ENCODE data around the gene BPIFB6.

Gene BPIFB6

DNA sequence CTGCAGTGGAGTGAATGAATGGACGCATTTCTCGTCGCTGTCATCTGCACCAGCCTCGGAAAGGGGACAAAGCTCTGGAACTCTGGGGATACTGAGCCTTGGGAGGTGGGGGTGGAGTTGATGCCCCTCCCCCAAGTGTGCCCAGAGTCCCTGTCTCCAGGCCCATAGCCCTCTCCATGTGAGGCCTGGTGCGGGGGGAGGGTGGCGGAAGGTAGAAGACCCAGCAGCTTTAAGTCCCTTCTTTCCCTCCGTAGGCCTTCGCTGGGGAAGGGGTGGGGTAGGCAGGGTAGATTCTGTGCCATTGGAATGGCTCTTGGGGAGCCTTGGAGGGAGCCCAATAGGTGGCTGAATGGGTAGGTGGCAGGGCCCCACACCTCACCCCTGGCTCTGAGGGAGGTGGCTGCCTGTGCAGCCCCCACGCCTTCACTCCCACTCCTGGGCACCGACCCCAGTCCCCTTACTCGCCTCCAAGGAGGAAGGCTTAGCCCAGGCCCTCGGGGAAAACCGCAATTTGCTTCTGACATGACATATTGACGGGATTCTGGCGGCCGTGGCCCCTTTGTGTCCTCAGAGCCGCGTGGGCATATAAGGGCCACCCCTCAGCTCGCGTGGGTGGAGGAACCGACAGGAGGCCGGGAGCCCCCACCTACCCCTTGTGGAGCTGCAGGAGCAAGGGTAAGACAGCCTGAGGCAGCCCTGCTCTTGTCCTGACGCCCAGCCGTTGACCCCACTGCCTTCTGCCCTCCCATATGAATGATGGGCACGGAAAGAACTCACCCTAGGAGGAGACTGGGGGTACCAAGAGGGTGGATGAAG, 22.1 kb downstream of the BPIFB6 start, which contains the start of gene BPIFB3:
Gene BPIFB3, plus strand, starts transcription at position 613 of the 816 bp plus-strand sequence. CDS start 1,533 bp downstream, outside the sequence.
- TF ChIP-seq, protein P1, sequence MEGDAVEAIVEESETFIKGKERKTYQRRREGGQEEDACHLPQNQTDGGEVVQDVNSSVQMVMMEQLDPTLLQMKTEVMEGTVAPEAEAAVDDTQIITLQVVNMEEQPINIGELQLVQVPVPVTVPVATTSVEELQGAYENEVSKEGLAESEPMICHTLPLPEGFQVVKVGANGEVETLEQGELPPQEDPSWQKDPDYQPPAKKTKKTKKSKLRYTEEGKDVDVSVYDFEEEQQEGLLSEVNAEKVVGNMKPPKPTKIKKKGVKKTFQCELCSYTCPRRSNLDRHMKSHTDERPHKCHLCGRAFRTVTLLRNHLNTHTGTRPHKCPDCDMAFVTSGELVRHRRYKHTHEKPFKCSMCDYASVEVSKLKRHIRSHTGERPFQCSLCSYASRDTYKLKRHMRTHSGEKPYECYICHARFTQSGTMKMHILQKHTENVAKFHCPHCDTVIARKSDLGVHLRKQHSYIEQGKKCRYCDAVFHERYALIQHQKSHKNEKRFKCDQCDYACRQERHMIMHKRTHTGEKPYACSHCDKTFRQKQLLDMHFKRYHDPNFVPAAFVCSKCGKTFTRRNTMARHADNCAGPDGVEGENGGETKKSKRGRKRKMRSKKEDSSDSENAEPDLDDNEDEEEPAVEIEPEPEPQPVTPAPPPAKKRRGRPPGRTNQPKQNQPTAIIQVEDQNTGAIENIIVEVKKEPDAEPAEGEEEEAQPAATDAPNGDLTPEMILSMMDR (IDR thresholded peaks at IDR 0.05) = no peak
- no peaks in the 10 kb centered on the region for H3K36me3 ChIP-seq
- H3K27ac ChIP-seq = no peak within 1 kb of the TSS
- peaks cover 0 to 23% of the 10 kb centered on the region in 2 donors for H3K27me3 ChIP-seq
- H3K4me3 ChIP-seq = no peak within 1 kb of the TSS
- DNase-seq = no peak
- H3K9me3 ChIP-seq = no peaks in the 10 kb centered on the region
- intact Hi-C loops (cut with DNase I; ENCODE audit: low total_unique reads) = no loop called here
- no peaks in the 10 kb centered on the region for H3K4me1 ChIP-seq

DNA sequence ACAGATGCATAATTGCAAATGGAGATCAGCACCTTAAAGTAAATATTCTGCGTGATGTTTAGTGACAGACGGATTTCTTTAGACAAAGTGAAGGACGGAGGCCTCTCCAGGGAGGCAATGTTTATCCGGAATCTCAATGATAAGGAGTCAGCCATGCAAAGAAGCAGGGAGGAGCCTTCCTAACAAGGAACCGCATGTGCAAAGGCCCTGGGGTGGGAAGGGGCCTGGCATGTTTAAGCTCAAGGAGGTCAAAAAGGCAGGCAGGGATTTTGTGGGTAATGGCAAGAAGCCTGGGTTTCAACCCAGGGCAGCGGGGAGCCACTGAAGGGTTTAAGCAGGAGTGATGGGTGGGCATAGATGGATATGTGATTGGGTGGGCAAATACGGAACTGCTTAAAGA, 22.9 kb downstream of the BPIFB6 start:
- Histone ChIP-seq H3K4me1 (no peaks in the 10 kb centered on the region), H3K4me3 (no peak overlapping the region), H3K27ac (no peak overlapping the region), H3K36me3 (no peaks in the 10 kb centered on the region), H3K9me3 (no peaks in the 10 kb centered on the region), H3K27me3 (peaks cover 0 to 23% of the 10 kb centered on the region in 2 donors)
- no peak for DNase-seq
- intact Hi-C loops (cut with DNase I; ENCODE audit: low total_unique reads) = no loop called here
- TF ChIP-seq, protein P1 (IDR thresholded peaks at IDR 0.05) = no peak

DNA sequence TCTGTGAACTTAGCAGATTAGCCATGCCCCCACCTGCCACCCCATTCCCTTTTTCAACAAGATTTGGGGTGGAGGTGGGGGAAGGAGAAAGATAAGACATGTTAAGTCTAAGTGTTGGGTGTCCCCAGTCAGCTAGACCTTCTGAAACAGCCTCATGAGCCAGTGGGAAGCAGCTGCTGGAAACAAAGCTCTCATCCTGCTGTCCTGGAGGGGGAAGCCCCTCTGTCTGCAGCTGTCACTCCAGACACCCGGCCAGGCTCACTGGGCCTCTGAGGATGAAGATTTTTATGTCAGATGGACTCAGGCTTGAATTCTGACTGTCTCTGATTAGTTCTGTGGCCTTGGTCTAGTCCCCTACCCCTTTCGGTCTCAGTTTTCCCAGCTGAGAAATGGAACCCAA, 23.3 kb downstream of the BPIFB6 start:
- TF ChIP-seq, protein P1 (IDR thresholded peaks at IDR 0.05) = no peak
- no peaks in the 10 kb centered on the region for H3K36me3 ChIP-seq
- no peak overlapping the region for H3K27ac ChIP-seq
- H3K4me1 ChIP-seq = no peaks in the 10 kb centered on the region
- no peak for DNase-seq
- H3K4me3 ChIP-seq = no peak overlapping the region
- peaks cover 0 to 27% of the 10 kb centered on the region in 2 donors for H3K27me3 ChIP-seq
- intact Hi-C loops (cut with DNase I; ENCODE audit: low total_unique reads) = no loop called here
- H3K9me3 ChIP-seq = no peaks in the 10 kb centered on the region

DNA sequence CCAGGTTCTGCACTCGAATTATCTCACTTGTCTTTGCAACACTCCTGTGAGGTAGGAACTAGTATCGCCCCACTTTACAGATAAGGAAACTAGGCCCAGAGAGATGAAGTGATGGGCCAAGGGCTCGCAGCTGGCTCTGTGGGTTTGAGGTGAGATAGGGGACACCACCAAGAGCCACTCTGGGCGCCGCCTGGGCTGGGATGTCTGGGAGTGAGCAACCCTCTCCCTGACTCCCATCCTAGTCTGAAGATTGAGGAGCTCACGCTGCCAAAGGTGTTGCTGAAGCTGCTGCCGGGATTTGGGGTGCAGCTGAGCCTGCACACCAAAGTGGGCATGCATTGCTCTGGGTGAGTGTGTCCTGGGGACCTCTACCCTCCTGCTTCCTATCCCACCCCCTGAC, 27.7 kb downstream of the BPIFB6 start:
- no peak for DNase-seq
- H3K36me3 ChIP-seq = no peaks in the 10 kb centered on the region

DNA sequence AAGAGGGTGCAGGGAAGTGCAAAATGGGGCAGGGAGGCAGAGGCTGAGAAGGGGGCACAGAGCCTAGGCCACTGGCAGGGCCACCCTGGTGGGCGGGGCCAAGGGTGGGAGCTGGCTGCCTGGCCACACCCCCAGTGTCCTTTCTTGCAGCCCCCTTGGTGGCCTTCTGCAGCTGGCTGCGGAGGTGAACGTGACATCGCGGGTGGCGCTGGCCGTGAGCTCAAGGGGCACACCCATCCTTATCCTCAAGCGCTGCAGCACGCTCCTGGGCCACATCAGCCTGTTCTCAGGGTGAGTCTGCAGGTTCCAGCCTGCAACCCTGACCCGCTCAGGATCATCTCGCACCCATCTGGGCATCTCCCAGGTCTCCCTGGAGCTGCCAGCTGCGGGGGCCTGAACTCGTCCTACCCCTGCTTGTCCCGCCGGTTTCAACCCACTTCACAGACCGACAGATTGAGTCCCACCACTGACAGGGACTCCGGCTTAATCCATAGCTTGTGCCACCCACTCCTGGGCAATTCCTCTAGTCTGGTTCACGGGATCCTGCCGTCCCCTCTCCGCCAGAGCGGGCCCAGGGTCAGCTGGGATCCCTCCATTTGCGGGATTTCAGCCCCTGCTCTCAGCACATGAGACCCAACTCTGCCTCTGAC, 28.4 kb downstream of the BPIFB6 start:
- DNase-seq = no peak
- TF ChIP-seq, protein P1 (IDR thresholded peaks at IDR 0.05) = no peak
- H3K27ac ChIP-seq = no peak overlapping the region
- H3K9me3 ChIP-seq = no peaks in the 10 kb centered on the region
- intact Hi-C loops (cut with DNase I; ENCODE audit: low total_unique reads) = no loop called here
- peaks cover 0 to 11% of the 10 kb centered on the region in 2 donors for H3K27me3 ChIP-seq
- H3K4me1 ChIP-seq = no peaks in the 10 kb centered on the region
- no peak overlapping the region for H3K4me3 ChIP-seq
- no peaks in the 10 kb centered on the region for H3K36me3 ChIP-seq

More for the DNA sequence above, 27.7 kb downstream of the BPIFB6 start:
- no peaks in the 10 kb centered on the region for H3K4me1 ChIP-seq
- TF ChIP-seq, protein P1 (IDR thresholded peaks at IDR 0.05) = no peak
- no peak overlapping the region for H3K27ac ChIP-seq
- intact Hi-C loops (cut with DNase I; ENCODE audit: low total_unique reads) = no loop called here
- no peaks in the 10 kb centered on the region for H3K9me3 ChIP-seq
- H3K27me3 ChIP-seq = peaks cover 0 to 15% of the 10 kb centered on the region in 2 donors
- H3K4me3 ChIP-seq = no peak overlapping the region

Data from tibial artery (tissue), 4 donors.